HepG2 (cell line): ENCODE results near the gene CNTN2. TPM values are rescaled to one million over a fixed set of nuclear protein-coding genes. Genes with fewer than 3 reads are reported as not detected.

Experiments used
- FIP1L1 ChIP-seq: fragments of 200-400 bp; formaldehyde crosslinking; IDR thresholded peaks from 2 replicates; pipeline ENCODE4 v1.6.1; 2018; ENCODE audit warnings: low read depth, mild to moderate bottlenecking, low read length, moderate library complexity, borderline replicate concordance; ENCODE audit not compliant: insufficient read depth
- POGK ChIP-seq: sonication (generic); formaldehyde crosslinking; conservative IDR thresholded peaks from 2 replicates; pipeline ENCODE4 v1.8.0; 2022; ENCODE audit warnings: mild to moderate bottlenecking, moderate library complexity, missing genetic modification reagents
- PTBP1 ChIP-seq: fragments of 200-400 bp; formaldehyde crosslinking; IDR thresholded peaks from 2 replicates; pipeline ENCODE4 v1.6.1; 2018; ENCODE audit warnings: low read length, low read depth; ENCODE audit not compliant: poor library complexity, severe bottlenecking
- RAD51 ChIP-seq: fragments of 450-650 bp; IDR thresholded peaks from 2 replicates; pipeline ENCODE4 v1.6.1; 2016; ENCODE audit warnings: borderline replicate concordance
- RFX1 ChIP-seq: fragments of 450-650 bp; IDR thresholded peaks from 2 replicates; pipeline ENCODE4 v1.6.1; 2017
- SOX5 ChIP-seq: IDR thresholded peaks from 2 replicates; pipeline ENCODE4 v1.6.1; 2016; ENCODE audit warnings: borderline replicate concordance
- SP140L ChIP-seq: sonication (generic); formaldehyde crosslinking; IDR thresholded peaks from 2 replicates; pipeline ENCODE4 v1.4.0; 2020; ENCODE audit warnings: missing genetic modification reagents, borderline replicate concordance
- STAT5B ChIP-seq: sonication (generic); formaldehyde crosslinking; IDR thresholded peaks from 2 replicates; pipeline ENCODE4 v1.4.0; 2020; ENCODE audit warnings: missing genetic modification reagents
- TBL1XR1 ChIP-seq: fragments of 150-350 bp; IDR thresholded peaks from 2 replicates; pipeline ENCODE4 v1.6.1; 2014; ENCODE audit warnings: borderline replicate concordance, low read length; ENCODE audit not compliant: partially characterized antibody
- ZBTB8A ChIP-seq: sonication (generic); formaldehyde crosslinking; IDR thresholded peaks from 2 replicates; pipeline ENCODE4 v1.4.0; 2020; ENCODE audit warnings: mild to moderate bottlenecking, low read depth, missing genetic modification reagents, borderline replicate concordance
- ZFP90 ChIP-seq: sonication (generic); formaldehyde crosslinking; IDR thresholded peaks from 2 replicates; pipeline ENCODE4 v1.8.0; 2022; ENCODE audit warnings: missing genetic modification reagents, mild to moderate bottlenecking, inconsistent platforms, borderline replicate concordance
- ZNF44 ChIP-seq: sonication (generic); formaldehyde crosslinking; IDR thresholded peaks from 2 replicates; pipeline ENCODE4 v1.5.1; 2020; ENCODE audit warnings: mild to moderate bottlenecking, missing genetic modification reagents
- ZNF616 ChIP-seq: sonication (generic); formaldehyde crosslinking; IDR thresholded peaks from 2 replicates; pipeline ENCODE4 v1.5.0; 2020; ENCODE audit warnings: low read depth, mild to moderate bottlenecking, missing genetic modification reagents
- ZNF737 ChIP-seq: sonication (generic); formaldehyde crosslinking; IDR thresholded peaks from 2 replicates; pipeline ENCODE4 v1.5.0; 2020; ENCODE audit warnings: missing genetic modification reagents, mild to moderate bottlenecking, borderline replicate concordance
- ZNF746 ChIP-seq: sonication (generic); formaldehyde crosslinking; IDR thresholded peaks from 2 replicates; pipeline ENCODE4 v1.8.0; 2022; ENCODE audit warnings: mild to moderate bottlenecking, missing genetic modification reagents
- ZNF883 ChIP-seq: sonication (generic); formaldehyde crosslinking; IDR thresholded peaks from 2 replicates; pipeline ENCODE4 v1.5.1; 2020; ENCODE audit warnings: mild to moderate bottlenecking, missing genetic modification reagents; ENCODE audit errors: not compliant biosample characterization
- polyA plus RNA-seq, 8 experiments: library from polyadenylated mRNA; depleted of rRNA in 3 of 8; stranded (reverse) in 7 of 8; unstranded in 1 of 8; fragments of >200 nt; fragmentation: Illumina TruSeq in 4 of 8; extraction: Trizol in 4 of 8; gene quantifications; 2 replicates each; pipeline versions ENCODE4 v1.2.1 to v1.2.3, GENCODE V29; 2011 to 2016; ENCODE audit warnings: low read depth in 4 of 8, missing spikeins in 1 of 8, mixed read lengths in 1 of 8; ENCODE audit not compliant: insufficient read depth in 1 of 8
- total RNA-seq, 5 experiments: library from RNA; depleted of rRNA; stranded (reverse); fragments of >200 nt; fragmentation: Illumina TruSeq; extraction: Trizol; gene quantifications; 2 replicates each; pipeline ENCODE4 v1.2.3, GENCODE V29; 2016; ENCODE audit warnings: low read depth in 1 of 5
- TF ChIP-seq, protein P1 (sequence below): sonication (generic); formaldehyde crosslinking; IDR thresholded peaks from 2 replicates; pipeline ENCODE4 v1.5.1; 2020; ENCODE audit warnings: mild to moderate bottlenecking, moderate library complexity, missing genetic modification reagents
- TF ChIP-seq, protein P2 (sequence below): sonication (generic); formaldehyde crosslinking; IDR thresholded peaks from 2 replicates; pipeline ENCODE4 v1.5.0; 2020; ENCODE audit warnings: mild to moderate bottlenecking, missing genetic modification reagents
- TF ChIP-seq, protein P3 (sequence below): fragments of 450-650 bp; IDR thresholded peaks from 2 replicates; pipeline ENCODE4 v1.6.1; 2017
- TF ChIP-seq, protein P4 (sequence below): sonication (generic); formaldehyde crosslinking; IDR thresholded peaks from 2 replicates; pipeline ENCODE4 v1.4.0; 2020; ENCODE audit warnings: mild to moderate bottlenecking, missing genetic modification reagents

CNTN2 gene
- total and polyA plus RNA-seq, 2 of the 13 experiments (the other 11 are each of a cell fraction or from before 2014, with no cell fraction given): not detected

DNA sequence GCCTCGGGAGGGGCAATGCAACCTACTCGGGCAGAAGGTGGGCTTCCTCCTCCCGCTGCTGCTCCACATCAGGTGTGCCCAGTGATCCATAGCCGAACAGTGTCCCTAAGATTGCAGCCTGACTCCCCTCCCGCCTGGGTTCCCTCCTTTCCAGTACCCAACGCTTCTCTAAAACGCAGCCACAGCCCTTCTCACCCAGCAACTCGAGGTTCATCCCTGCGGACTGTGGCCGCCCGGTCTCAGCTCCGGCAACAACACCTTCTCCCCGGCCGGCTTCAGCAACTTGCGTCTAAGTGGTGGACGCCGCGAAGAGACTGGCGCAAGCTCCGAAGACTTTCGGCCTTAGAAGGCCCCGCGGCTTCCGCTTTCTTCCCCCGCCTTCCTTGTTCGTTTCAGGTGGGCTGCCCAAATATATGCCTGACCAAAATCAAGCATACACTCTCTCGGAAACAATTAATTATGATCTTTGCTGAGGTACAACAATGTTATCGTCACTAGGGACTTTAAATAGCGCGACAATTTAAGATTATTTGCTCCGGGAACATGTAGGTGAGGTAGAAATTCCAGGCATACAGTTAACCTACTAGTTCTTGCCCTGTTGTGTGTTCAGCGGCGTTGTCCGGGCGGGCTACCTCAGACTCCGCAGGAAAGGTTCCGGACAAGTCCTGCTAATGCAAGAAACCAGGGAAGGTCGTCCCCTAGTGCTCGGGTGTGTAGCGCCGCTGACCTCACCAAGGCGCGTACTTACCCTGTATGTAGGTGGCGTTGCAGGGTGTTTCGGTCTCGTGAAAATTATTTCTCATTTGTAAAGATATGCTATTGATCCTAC, 78.9 kb downstream of the CNTN2 start, which contains the start of gene RBBP5 (continued):
- no peak for TF ChIP-seq ZNF746 (CRISPR knock-in tag)
- peak; percentile 76; the same call in 1 of the 2 replicates for TF ChIP-seq POGK
- TF ChIP-seq PTBP1: no peak
- peak; percentile 82 for TF ChIP-seq TBL1XR1
- TF ChIP-seq, protein P1, sequence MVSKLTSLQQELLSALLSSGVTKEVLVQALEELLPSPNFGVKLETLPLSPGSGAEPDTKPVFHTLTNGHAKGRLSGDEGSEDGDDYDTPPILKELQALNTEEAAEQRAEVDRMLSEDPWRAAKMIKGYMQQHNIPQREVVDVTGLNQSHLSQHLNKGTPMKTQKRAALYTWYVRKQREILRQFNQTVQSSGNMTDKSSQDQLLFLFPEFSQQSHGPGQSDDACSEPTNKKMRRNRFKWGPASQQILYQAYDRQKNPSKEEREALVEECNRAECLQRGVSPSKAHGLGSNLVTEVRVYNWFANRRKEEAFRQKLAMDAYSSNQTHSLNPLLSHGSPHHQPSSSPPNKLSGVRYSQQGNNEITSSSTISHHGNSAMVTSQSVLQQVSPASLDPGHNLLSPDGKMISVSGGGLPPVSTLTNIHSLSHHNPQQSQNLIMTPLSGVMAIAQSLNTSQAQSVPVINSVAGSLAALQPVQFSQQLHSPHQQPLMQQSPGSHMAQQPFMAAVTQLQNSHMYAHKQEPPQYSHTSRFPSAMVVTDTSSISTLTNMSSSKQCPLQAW (CRISPR knock-in tag): peak; percentile 87
- TF ChIP-seq, protein P2, sequence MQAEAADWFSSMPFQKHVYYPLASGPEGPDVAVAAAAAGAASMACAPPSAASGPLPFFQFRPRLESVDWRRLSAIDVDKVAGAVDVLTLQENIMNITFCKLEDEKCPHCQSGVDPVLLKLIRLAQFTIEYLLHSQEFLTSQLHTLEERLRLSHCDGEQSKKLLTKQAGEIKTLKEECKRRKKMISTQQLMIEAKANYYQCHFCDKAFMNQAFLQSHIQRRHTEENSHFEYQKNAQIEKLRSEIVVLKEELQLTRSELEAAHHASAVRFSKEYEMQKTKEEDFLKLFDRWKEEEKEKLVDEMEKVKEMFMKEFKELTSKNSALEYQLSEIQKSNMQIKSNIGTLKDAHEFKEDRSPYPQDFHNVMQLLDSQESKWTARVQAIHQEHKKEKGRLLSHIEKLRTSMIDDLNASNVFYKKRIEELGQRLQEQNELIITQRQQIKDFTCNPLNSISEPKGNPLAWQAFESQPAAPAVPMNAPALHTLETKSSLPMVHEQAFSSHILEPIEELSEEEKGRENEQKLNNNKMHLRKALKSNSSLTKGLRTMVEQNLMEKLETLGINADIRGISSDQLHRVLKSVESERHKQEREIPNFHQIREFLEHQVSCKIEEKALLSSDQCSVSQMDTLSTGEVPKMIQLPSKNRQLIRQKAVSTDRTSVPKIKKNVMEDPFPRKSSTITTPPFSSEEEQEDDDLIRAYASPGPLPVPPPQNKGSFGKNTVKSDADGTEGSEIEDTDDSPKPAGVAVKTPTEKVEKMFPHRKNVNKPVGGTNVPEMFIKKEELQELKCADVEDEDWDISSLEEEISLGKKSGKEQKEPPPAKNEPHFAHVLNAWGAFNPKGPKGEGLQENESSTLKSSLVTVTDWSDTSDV (CRISPR knock-in tag): 0 out of 2 replicates have a peak, but pooled peaks have one; percentile 52
- peak; percentile 43; the same call in 1 of the 2 replicates for TF ChIP-seq SOX5 (CRISPR knock-in tag)
- TF ChIP-seq FIP1L1: no peak
- no peak for TF ChIP-seq RAD51
- TF ChIP-seq, protein P3, sequence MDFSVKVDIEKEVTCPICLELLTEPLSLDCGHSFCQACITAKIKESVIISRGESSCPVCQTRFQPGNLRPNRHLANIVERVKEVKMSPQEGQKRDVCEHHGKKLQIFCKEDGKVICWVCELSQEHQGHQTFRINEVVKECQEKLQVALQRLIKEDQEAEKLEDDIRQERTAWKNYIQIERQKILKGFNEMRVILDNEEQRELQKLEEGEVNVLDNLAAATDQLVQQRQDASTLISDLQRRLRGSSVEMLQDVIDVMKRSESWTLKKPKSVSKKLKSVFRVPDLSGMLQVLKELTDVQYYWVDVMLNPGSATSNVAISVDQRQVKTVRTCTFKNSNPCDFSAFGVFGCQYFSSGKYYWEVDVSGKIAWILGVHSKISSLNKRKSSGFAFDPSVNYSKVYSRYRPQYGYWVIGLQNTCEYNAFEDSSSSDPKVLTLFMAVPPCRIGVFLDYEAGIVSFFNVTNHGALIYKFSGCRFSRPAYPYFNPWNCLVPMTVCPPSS: no peak
- TF ChIP-seq ZFP90 (CRISPR knock-in tag): no peak; the same call in 1 of the 2 replicates
- TF ChIP-seq, protein P4, sequence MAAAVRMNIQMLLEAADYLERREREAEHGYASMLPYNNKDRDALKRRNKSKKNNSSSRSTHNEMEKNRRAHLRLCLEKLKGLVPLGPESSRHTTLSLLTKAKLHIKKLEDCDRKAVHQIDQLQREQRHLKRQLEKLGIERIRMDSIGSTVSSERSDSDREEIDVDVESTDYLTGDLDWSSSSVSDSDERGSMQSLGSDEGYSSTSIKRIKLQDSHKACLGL (CRISPR knock-in tag): no peak
- no peak for TF ChIP-seq RFX1
- no peak; the same call in 1 of the 2 replicates for TF ChIP-seq ZNF616 (CRISPR knock-in tag)
- TF ChIP-seq SP140L (CRISPR knock-in tag): no peak
- no peak; the same call in 1 of the 2 replicates for TF ChIP-seq ZNF737 (CRISPR knock-in tag)
- TF ChIP-seq ZNF44 (CRISPR knock-in tag): peak; percentile 72
- TF ChIP-seq ZBTB8A: no peak
- TF ChIP-seq STAT5B (CRISPR knock-in tag): peak; percentile 50; the same call in 1 of the 2 replicates
- TF ChIP-seq ZNF883 (CRISPR knock-in tag): peak; percentile 46
